Measurements from ENCODE around the gene SHC3.

DNA sequence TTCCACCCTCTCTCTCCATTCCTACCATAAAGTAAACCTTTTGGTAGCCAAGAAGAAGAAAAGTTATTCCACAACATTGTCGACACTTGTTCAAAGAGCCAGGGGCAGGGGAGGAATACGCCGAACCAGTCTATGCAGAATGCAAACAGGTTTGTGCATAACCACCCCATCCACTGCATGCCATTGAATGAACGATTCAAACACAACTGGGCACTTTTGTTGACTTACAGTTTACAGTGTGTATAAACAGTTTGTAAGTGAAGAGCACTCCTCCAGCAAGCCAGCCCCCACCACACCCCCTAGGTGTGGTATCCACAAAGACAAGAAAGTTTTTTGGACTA is 194.1 kb downstream of the SHC3 start:
- TF ChIP-seq, protein P1, sequence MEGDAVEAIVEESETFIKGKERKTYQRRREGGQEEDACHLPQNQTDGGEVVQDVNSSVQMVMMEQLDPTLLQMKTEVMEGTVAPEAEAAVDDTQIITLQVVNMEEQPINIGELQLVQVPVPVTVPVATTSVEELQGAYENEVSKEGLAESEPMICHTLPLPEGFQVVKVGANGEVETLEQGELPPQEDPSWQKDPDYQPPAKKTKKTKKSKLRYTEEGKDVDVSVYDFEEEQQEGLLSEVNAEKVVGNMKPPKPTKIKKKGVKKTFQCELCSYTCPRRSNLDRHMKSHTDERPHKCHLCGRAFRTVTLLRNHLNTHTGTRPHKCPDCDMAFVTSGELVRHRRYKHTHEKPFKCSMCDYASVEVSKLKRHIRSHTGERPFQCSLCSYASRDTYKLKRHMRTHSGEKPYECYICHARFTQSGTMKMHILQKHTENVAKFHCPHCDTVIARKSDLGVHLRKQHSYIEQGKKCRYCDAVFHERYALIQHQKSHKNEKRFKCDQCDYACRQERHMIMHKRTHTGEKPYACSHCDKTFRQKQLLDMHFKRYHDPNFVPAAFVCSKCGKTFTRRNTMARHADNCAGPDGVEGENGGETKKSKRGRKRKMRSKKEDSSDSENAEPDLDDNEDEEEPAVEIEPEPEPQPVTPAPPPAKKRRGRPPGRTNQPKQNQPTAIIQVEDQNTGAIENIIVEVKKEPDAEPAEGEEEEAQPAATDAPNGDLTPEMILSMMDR (IDR thresholded peaks at IDR 0.05), result no peak
- no peak for TF ChIP-seq POLR2A (IDR thresholded peaks at IDR 0.05)

Measured in body of pancreas (tissue), 4 donors.